T-helper 2 cell treated with Interferon-gamma antibody and Interleukin-4, amounts not matched to agents 100 ng/mL and 5 ng/mL, for 36 hours (primary cell): ENCODE measurements around the gene BDP1. TPM values are rescaled to one million over a fixed set of nuclear protein-coding genes. Genes with fewer than 3 reads are reported as not detected.
"Not testable (repeated sequence)": the region's sequence is repeated elsewhere in the genome, so short reads cannot be mapped to it uniquely, and the experiment has no call there.

ENCODE experiments used
- intact Hi-C: fragments of 100-400 bp; cut with micrococcal nuclease; formaldehyde crosslinking; loops from one replicate; pipeline ENCODE4 v1.15.1; 2023
- total RNA-seq: library from RNA; stranded (reverse); gene quantifications from 2 replicates; pipeline ENCODE4 v1.2.3, GENCODE V29; 2022

Gene BDP1
- total RNA-seq: 32.9 and 33.0 TPM in 2 replicates

GRCh38 chr5:71455427-71456361 lies at the start of gene BDP1:
BDP1 (plus strand) TSS chr5:71455651; CDS start chr5:71455878, 227 bp downstream.
- intact Hi-C loops: loop anchor here (1.0 to 5.0 kb wide), 4 partner anchors 77 to 852 kb away; partner anchors contain the start of gene MCCC2

GRCh38 chr5:71410088-71410487 lies 45.4 kb upstream of the BDP1 start:
- intact Hi-C loops: not testable (repeated sequence)

- intact Hi-C loops: not testable (repeated sequence)
Observed at GRCh38 chr5:71415626-71416025, 39.8 kb upstream of the BDP1 start.

- intact Hi-C loops: not testable (repeated sequence)
Observed at GRCh38 chr5:71418026-71418425, 37.4 kb upstream of the BDP1 start.

- intact Hi-C loops: not testable (repeated sequence)
Observed at GRCh38 chr5:71421278-71421677, 34.2 kb upstream of the BDP1 start.

- intact Hi-C loops: not testable (repeated sequence)
Observed at GRCh38 chr5:71423896-71424295, 31.6 kb upstream of the BDP1 start.

- intact Hi-C loops: not testable (repeated sequence)
Observed at GRCh38 chr5:71426686-71427474, 28.6 kb upstream of the BDP1 start.

GRCh38 chr5:71432410-71432809 lies 23.0 kb upstream of the BDP1 start:
- intact Hi-C loops: not testable (repeated sequence)

GRCh38 chr5:71434825-71435224 lies 20.6 kb upstream of the BDP1 start:
- intact Hi-C loops: not testable (repeated sequence)

GRCh38 chr5:71441564-71441963 lies 13.9 kb upstream of the BDP1 start:
- intact Hi-C loops: not testable (repeated sequence)

- intact Hi-C loops: not testable (repeated sequence)
Observed at GRCh38 chr5:71443891-71444290, 11.6 kb upstream of the BDP1 start.

GRCh38 chr5:71445015-71445414 lies 10.4 kb upstream of the BDP1 start:
- intact Hi-C loops: not testable (repeated sequence)

GRCh38 chr5:71445523-71446152 lies 9.8 kb upstream of the BDP1 start:
- intact Hi-C loops: not testable (repeated sequence)

GRCh38 chr5:71446540-71447216 lies 8.8 kb upstream of the BDP1 start:
- intact Hi-C loops: not testable (repeated sequence)

GRCh38 chr5:71447218-71447808 lies 8.1 kb upstream of the BDP1 start:
- intact Hi-C loops: not testable (repeated sequence)

- intact Hi-C loops: no loop called here
Observed at GRCh38 chr5:71452876-71453275, 2.6 kb upstream of the BDP1 start.

GRCh38 chr5:71454913-71455312 lies 538 bp upstream of the BDP1 start:
- intact Hi-C loops: loop anchor here (1.0 to 5.0 kb wide), 4 partner anchors 77 to 852 kb away; partner anchors contain the start of gene MCCC2

- intact Hi-C loops: loop anchor here (5.0 kb wide), 2 partner anchors 76 to 851 kb away; no protein-coding TSS in a partner anchor
Observed at GRCh38 chr5:71456362-71456743, 902 bp downstream of the BDP1 start.

GRCh38 chr5:71457106-71457505 lies 1.7 kb downstream of the BDP1 start:
- intact Hi-C loops: loop anchor here (5.0 kb wide), 2 partner anchors 75 to 850 kb away; no protein-coding TSS in a partner anchor

- intact Hi-C loops: no loop called here
Observed at GRCh38 chr5:71460693-71461092, 5.2 kb downstream of the BDP1 start.
